Left lung (tissue), 10 donors: Measurements from ENCODE around the gene CDC42EP5. TPM values are rescaled to one million over a fixed set of nuclear protein-coding genes. Genes with fewer than 3 reads are reported as not detected.

Experiments used
- ATAC-seq: fragments of 200-7000 bp; cut with Tn5 transposase; one replicate; pipeline ENCODE4 v1.9.1; 2020; ENCODE audit warnings: moderate library complexity
- DNase-seq, 4 donors: peaks; one replicate each; pipeline ENCODE4 v3.0.0-alpha.2; 2013 to 2020
- H3K27ac ChIP-seq, 2 donors: fragments of 200-600 bp; sonication (generic) in 1 of 2; one replicate each; pipeline versions ENCODE4 v1.5.0 to v1.8.0; 2020 to 2021
- H3K27me3 ChIP-seq, 2 donors: fragments of 200-600 bp; sonication (generic) in 1 of 2; one replicate each; pipeline versions ENCODE4 v1.5.0 to v1.8.0; 2020 to 2021
- H3K36me3 ChIP-seq, 2 donors: fragments of 200-600 bp; sonication (generic) in 1 of 2; one replicate each; pipeline versions ENCODE4 v1.5.0 to v1.8.0; 2020 to 2021
- H3K4me1 ChIP-seq, 2 donors: fragments of 200-600 bp; one replicate each; pipeline ENCODE4 v1.8.0; 2021
- H3K4me3 ChIP-seq, 2 donors: fragments of 200-600 bp; sonication (generic) in 1 of 2; one replicate each; pipeline versions ENCODE4 v1.5.0 to v1.8.0; 2020 to 2021; ENCODE audit warnings: mild to moderate bottlenecking in 1 of 2
- H3K9me3 ChIP-seq, 2 donors: fragments of 200-600 bp; sonication (generic) in 1 of 2; one replicate each; pipeline versions ENCODE4 v1.5.0 to v1.8.0; 2020 to 2021
- intact Hi-C, 2 donors: fragments of 100-400 bp; cut with DNase I; formaldehyde crosslinking; loops; one replicate each; pipeline versions ENCODE4 v1.11.2 to v1.14.2; 2022
- polyA plus RNA-seq, 6 donors: library from polyadenylated mRNA; unstranded; fragments of 120-200 nt; gene quantifications; one replicate each; pipeline ENCODE4 v1.2.1, GENCODE V29; 2013; ENCODE audit not compliant: insufficient read length in 6 of 6
- total RNA-seq, 2 donors: library from RNA; stranded (reverse); fragmentation: NEBNext Ultra II Directional; extraction: Animal tissue kit (Norgen Biotek cat#: 25700); gene quantifications; one replicate each; pipeline ENCODE4 v1.2.1, GENCODE V29; 2021
- TF ChIP-seq, protein P1 (sequence below), 2 donors: fragments of 200-600 bp; sonication (generic) in 1 of 2; IDR thresholded peaks; one replicate each; pipeline versions ENCODE4 v1.5.0 to v1.8.0; 2021; ENCODE audit warnings: antibody characterized with exemption in 2 of 2
- donor health status: DM: no; HTN: yes; CAD: no.
- donor health status: DM: no; HTN: no; CAD: no.

CDC42EP5 gene
- total and polyA plus RNA-seq, 8 donors, result 20.4 to 57.6 (median 31.1) TPM

DNA sequence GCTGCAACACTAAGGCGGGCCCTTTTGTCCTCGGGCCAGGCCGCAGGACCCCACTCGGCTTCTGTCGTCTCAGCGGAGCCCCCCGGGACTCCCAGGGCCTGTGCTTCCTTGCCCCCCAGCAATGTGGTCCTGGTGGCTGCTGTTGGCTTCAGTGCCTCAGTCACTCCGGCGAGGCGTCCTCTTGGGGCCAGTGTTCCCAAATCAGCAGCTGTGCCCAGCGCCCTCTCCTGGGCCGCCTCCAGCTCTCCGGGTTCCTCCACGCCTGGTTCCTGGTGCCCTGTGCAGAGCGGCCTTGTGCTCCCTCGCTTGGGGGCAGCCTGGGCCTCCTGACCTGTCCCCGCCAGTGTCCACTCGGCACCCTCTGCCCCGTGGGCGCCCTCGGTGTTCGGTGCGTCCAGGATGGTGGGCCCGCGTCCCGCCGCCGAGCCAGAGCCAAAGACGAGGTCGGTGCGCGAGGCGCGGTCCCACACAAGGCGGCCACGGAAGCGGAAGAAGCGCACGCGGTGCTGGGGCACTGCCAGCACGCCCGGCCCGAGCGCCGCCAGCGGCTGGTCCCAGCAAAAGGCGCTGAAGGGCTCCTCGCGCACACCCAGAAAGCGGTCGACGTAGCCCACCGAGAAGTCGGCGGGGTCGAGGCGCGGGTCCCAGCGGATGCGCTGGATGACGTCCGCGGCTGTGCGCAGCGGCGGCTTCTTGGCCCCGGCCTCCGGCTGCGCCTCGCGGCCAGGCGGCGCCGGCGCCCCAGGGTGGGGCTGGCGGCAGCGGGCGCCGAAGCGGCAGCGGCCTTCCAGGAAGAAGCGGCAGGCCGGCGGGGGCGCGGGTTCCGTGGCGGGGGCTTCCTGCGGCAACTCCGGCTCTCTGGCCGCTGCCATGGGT lies 10.2 kb downstream of the CDC42EP5 start:
- DNase-seq, result peak; percentile 62 to 93 (median 76)
- peaks cover 17 to 34% of the 10 kb centered on the region in 2 donors for H3K4me1 ChIP-seq

DNA sequence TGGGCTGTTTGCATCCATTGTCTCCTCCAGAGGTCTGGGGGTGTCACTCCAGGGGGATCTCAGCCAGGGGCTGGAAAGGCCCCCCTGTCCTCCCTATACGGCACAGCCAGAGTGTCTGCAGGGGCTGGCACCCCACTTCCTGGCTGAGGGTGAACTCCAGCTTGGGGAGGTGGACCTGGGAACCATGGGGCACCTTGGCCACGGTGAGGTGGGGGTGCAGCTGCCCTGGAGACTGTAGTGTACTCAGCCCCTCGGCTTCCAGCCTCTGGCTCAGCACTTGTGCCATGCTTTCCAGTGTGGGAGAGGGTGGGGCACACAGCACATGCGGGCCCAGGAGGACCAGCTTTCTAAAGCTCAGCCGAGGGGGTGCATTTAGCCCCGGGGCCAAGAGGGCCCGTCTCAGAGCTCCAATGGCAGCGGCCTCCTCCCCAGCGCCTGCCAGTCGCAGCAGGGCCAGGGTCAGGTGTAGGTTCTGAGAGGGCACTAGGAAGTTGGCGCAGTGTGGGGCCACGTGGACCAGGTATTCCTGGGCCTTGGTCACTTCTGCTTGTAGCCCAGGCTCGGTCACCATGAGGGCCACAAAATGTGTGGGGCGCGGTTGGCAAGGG lies 10.9 kb downstream of the CDC42EP5 start:
- ATAC-seq (no peak), DNase-seq (peak in 1 of 4 donors; percentile 76)
- intact Hi-C loops, result no loop called here
- peak overlapping the region; percentile 97 for H3K27ac ChIP-seq
- peaks cover 0 to 11% of the 10 kb centered on the region in 2 donors for H3K27me3 ChIP-seq
- no peaks in the 10 kb centered on the region for H3K9me3 ChIP-seq
- TF ChIP-seq, protein P1, sequence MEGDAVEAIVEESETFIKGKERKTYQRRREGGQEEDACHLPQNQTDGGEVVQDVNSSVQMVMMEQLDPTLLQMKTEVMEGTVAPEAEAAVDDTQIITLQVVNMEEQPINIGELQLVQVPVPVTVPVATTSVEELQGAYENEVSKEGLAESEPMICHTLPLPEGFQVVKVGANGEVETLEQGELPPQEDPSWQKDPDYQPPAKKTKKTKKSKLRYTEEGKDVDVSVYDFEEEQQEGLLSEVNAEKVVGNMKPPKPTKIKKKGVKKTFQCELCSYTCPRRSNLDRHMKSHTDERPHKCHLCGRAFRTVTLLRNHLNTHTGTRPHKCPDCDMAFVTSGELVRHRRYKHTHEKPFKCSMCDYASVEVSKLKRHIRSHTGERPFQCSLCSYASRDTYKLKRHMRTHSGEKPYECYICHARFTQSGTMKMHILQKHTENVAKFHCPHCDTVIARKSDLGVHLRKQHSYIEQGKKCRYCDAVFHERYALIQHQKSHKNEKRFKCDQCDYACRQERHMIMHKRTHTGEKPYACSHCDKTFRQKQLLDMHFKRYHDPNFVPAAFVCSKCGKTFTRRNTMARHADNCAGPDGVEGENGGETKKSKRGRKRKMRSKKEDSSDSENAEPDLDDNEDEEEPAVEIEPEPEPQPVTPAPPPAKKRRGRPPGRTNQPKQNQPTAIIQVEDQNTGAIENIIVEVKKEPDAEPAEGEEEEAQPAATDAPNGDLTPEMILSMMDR (IDR thresholded peaks at IDR 0.05), result no peak
- peak overlapping the region; percentile 59 to 67 for H3K4me3 ChIP-seq
- H3K36me3 ChIP-seq, result peaks cover 0 to 53% of the 10 kb centered on the region in 2 donors
- peaks cover 17 to 34% of the 10 kb centered on the region in 2 donors for H3K4me1 ChIP-seq

More for the DNA sequence above, 10.2 kb downstream of the CDC42EP5 start:
- Histone ChIP-seq H3K36me3 (peaks cover 0 to 46% of the 10 kb centered on the region in 2 donors), H3K9me3 (no peaks in the 10 kb centered on the region), H3K27me3 (peaks cover 0 to 11% of the 10 kb centered on the region in 2 donors), H3K4me3 (peak overlapping the region; percentile 59 to 67), H3K27ac (peak overlapping the region; percentile 97)
- intact Hi-C loops, result no loop called here
- ATAC-seq, result peak; percentile 16
- TF ChIP-seq, protein P1 (IDR thresholded peaks at IDR 0.05), result no peak

- Histone ChIP-seq H3K4me1 (peaks cover 17 to 34% of the 10 kb centered on the region in 2 donors), H3K27ac (peak overlapping the region; percentile 29 to 97), H3K27me3 (peaks cover 0 to 11% of the 10 kb centered on the region in 2 donors), H3K36me3 (peaks cover 0 to 59% of the 10 kb centered on the region in 2 donors), H3K9me3 (no peaks in the 10 kb centered on the region), H3K4me3 (peak overlapping the region in 1 of 2 donors; percentile 67)
- ATAC-seq, result no peak
- DNase-seq, result peak in 2 of 4 donors; percentile 88 to 95
- intact Hi-C loops, result no loop called here
- TF ChIP-seq, protein P1 (IDR thresholded peaks at IDR 0.05), result no peak
Observed at GRCh38 chr19:54461613-54462012, 11.5 kb downstream of the CDC42EP5 start.

- H3K4me1 ChIP-seq, result peaks cover 17 to 34% of the 10 kb centered on the region in 2 donors
- DNase-seq, result peak in 1 of 4 donors; percentile 81
- no peak overlapping the region for H3K4me3 ChIP-seq
- no peak for ATAC-seq
- TF ChIP-seq, protein P1 (IDR thresholded peaks at IDR 0.05), result no peak
- no peaks in the 10 kb centered on the region for H3K9me3 ChIP-seq
- H3K27me3 ChIP-seq, result peaks cover 0 to 8% of the 10 kb centered on the region in 2 donors
- H3K27ac ChIP-seq, result peak overlapping the region; percentile 29 to 33
- intact Hi-C loops, result no loop called here
- H3K36me3 ChIP-seq, result peaks cover 0 to 63% of the 10 kb centered on the region in 2 donors
Observed at GRCh38 chr19:54461210-54461609, 11.9 kb downstream of the CDC42EP5 start.
